ENCODE results near the gene PDGFC.

GRCh38 chr4:156738766-156739165 lies 232.8 kb downstream of the PDGFC start:
- no peak for TF ChIP-seq CTCF (IDR thresholded peaks at IDR 0.05)
- no peak for TF ChIP-seq POLR2A (IDR thresholded peaks at IDR 0.05)
- TF ChIP-seq EP300 (IDR thresholded peaks at IDR 0.05) = no peak
